Measurements from ENCODE around the gene GCKR.

Gene GCKR

GRCh38 chr2:27572439-27572838 is 75.8 kb downstream of the GCKR start:
- DNase-seq (ENCODE audit: low read depth in 2 of 2, low spot score in 1 of 2): no peak

GRCh38 chr2:27572998-27573429 is 76.4 kb downstream of the GCKR start:
- no peak for DNase-seq (ENCODE audit: low read depth in 2 of 2, low spot score in 1 of 2)
